Activated CD4-positive, alpha-beta T cell treated with anti-CD3 and anti-CD28 coated beads, Interleukin-2, Interleukin-4, amounts not matched to agents 100 ng/mL and 50 ng/mL, durations not matched to agents 16 hours and 8 hours (primary cell): ENCODE results near the gene SERPINA6.
"Not testable (repeated sequence)": the region's sequence is repeated elsewhere in the genome, so short reads cannot be mapped to it uniquely, and the experiment has no call there.

Experiments
- DNase-seq: peaks from one replicate; pipeline ENCODE4 v3.0.0-alpha.2; 2020; ENCODE audit warnings: low spot score

Gene SERPINA6

GRCh38 chr14:94321421-94322271 lies 1.5 kb downstream of the SERPINA6 start:
- DNase-seq = no peak

DNA sequence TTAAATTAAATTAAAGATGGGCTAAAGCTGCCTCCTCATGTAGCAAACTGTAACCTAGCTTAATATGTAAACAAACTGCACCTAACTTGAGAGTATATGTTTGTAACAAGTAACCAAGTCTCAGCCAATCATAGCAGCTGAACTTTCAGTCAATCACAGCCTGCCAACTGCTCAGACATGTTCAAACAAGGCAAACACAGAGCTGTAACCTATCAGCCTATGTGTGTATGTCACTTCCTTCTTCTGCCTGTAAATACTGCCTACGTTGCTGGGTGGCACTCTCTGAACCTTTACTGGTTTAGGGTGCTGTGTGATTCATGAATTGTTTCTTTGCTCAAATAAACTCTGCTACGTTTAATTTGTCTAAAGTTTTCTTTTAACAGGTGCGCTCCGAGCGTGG lies 2.9 kb downstream of the SERPINA6 start:
- DNase-seq = no peak

DNA sequence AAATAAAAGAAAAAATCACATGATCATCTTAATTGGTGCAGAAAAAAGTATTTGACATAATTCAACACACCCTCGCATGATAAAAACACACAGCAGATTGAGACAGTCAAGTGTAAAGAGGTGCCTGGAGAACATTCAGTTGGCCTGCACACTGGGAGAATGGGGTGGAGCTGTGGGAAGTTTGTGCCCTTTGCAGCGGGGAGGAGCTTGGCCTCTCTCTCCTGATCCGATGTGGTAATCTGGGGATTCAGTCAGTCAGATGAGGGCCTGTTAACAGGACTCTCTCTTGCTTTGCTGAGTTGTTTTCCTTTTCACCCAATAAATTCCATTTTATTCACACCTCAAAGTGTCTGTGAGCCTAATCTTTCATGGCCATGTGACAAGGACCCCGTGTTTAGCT lies 5.9 kb downstream of the SERPINA6 start:
- no peak for DNase-seq

GRCh38 chr14:94316692-94317091 lies 6.4 kb downstream of the SERPINA6 start:
- DNase-seq = no peak

- DNase-seq = no peak
Observed at GRCh38 chr14:94314890-94315289, 8.2 kb downstream of the SERPINA6 start.

DNA sequence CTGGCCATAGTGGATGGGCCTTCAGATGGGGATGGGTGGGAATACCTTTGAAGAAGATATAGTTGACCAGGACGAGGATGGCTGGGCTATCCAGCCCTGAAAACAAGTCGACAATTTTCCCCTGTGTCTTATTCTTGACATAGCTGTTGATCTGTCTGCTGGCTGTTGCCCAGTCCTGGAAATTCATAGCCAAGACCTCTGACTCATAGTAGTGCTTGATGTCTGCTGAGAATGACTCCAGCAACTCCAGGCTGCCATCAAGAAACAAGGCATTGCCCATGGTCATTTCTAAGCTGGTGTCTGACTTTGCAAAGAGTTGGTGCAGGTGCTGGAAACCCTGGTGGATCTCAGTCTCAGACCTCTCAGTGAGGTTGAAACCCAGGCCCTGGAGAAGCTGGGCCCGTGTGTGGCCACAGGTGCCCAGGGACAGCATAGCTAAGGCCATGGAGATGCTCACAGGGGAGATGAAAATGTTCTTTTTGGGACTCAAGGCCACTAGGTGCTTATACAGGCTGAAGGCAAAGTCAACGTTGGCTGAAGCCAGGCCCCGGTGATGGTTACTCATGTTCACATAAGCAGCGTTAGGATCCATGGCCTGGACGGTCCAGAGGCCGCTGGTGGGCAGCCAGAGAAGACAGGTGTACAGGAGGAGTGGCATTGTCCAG lies 9.0 kb downstream of the SERPINA6 start:
- no peak for DNase-seq

DNA sequence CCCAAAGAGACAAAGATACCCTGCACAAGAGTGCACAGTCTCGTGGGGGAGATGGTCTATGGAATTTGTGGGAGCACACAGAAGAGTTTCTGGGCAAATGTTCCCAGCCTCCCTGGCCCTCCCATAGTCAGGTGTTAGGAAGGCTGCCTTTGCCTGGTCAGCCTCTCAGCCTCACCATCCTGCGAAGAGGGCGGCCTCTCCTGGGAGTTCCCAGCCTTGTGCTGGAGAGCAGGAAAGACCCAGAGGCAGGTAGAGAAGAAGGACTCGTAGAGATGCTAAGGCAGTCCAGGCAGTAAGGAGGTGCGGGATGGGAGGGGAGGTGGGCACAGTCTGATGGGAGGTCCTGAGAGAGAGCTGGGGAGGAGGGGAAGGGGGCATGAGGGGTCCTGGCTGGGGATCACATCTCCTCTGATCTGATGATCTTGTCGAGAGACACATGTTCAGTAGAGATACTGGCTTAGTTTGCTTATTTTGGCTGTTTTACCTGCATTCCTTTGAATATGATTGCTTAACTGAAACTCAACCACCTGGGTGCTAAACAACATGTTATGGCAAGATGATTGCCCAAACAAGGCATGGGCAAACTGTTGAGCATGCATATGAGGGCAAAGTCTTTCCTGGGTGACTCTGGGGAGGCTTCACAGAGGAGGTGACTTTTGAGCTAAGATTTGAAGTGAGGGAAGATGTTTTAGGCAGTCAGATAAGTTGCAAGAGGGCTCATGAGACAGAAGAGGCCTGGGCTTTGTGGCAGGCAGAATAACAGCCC lies 10.5 kb downstream of the SERPINA6 start:
- no peak for DNase-seq

DNA sequence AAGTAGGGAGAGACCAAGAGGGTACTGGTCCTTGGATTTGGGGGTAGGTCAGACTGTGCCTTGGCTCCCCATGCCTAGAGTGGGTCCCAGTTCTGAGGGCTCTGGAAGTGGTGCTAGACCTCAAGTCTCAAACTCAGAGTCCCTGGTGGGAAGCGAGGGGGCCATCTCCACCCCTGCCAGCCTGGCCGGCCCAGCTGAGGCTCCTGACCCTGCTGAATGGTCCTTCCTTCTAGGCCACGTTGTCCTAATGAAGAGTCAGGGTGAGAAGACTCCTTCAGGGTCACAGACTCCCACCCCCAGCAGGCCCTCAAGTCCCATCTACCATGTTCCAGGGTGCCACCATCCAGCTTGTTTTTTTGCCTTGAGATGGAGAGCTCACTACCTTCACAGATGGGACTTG lies 12.9 kb downstream of the SERPINA6 start:
- DNase-seq = no peak

DNA sequence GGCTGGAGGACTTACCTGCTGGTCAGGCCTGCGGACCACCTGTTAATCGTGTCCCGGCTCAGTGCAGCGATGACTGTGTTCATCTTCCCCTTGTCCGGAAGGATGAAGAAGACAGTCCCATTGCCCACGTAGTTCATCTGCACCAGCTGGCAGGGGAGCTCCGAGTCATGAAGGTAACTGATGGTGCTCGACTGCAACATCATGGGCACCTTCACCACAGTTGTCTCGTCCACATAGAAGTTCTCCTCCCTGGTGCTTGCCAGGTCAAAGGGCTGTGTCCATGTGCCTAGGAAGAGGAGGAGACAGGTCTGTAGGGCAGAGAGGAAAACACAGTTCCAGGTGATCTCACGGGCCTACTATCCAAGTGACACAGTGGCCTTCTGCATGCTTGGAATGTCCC lies 13.4 kb downstream of the SERPINA6 start:
- no peak for DNase-seq

DNA sequence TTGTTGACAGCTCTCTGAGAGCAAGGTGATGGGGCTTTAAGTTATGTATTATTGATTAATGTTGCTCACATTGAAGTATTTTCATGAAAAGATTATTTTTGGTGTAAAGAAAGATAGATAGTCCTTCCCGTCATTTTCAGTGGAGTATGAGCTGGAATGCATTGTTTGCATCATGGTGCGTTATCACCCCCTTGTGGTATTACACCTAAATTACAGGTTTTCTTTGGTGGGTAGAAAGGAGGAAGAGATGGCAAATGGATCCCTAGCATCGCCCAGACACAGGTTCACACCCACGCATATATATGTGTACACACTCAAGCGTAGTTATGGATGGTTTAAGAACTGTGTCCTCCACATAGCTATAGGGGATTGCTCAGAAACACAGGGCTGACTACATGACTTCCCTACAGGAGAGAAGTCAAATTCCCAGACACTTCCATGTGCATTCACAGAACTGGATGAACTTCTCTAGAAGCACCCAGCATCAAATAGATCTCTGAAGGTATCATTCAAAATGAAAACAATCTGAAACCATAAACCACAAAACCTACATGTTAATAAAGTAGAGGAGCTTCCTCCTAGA lies 15.6 kb downstream of the SERPINA6 start:
- DNase-seq = peak; percentile 19

GRCh38 chr14:94306047-94306978 lies 16.8 kb downstream of the SERPINA6 start:
- no peak for DNase-seq

- no peak for DNase-seq
Observed at GRCh38 chr14:94305620-94306019, 17.5 kb downstream of the SERPINA6 start.

DNA sequence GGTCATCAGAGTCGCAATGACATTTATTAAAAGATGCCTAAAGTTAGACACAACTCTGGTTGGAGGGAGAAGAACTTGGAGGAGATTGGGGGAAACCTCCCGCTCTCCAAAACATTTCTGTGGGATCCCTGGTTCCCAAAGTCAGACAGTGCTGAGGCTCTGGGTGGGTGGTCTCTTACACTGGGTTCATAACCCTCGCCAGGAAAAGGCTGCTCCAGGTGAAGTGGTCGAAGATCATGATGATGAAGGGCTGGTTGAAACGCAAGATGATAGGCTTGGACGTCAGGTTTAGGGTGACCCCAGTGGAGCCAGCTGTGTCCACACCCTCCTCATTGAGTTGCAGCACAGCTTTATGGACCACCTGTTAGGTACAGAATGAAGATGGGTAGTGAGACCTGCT lies 18.9 kb downstream of the SERPINA6 start:
- DNase-seq = no peak

DNA sequence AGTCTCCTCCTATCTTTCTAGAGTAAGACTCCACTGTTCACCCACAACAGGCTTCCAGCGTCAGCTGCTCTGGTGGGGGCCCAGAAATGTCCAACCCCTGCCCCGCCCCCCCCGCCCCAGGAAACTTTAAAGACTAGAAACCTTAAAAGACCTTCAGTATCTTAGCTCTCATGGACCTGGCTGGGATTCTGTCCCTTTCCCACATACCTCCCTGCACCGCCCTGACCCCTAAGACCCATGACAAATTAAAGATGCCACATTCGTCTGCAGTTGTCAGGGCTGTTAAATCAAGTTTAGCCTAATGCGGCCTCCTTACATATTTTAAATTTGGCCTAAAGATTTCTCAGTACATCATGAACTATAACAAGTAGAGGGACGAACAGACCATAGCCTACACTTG lies 20.0 kb downstream of the SERPINA6 start:
- DNase-seq = no peak

DNA sequence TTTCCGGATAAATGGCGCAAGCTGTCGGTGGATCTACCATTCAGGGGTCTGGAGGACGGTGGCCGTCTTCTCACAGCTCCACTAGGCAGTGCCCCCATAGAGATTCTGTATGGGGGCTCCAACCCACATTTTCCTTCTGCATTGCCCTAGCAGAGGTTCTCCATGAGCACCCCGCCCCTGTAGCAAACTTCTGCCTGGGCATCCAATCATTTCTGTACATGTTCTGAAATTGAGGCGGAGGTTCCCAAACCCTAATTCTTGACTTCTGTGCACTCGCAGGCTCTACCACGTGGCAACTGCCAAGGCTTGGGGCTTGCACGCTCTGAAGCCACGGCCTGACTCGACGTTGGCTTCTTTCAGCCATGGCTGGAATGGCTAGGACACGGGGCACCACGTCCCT lies 25.0 kb downstream of the SERPINA6 start:
- DNase-seq = no peak

DNA sequence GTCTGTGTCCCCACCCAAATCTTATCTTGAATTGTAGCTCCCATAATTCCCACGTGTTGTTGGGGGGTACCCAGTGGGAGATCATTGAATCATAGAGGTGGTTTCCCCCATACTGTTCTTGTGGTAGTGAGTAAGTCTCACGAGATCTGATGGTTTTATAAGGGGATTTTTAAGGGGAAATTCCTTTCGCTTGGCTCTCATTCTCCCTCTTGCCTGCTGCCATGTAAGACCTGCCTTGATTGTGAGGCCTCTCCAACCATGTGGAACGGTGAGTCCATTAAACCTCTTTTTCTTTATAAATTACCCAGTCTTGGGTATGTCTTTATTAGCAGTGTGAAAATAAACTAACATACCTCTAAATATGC lies 27.0 kb downstream of the SERPINA6 start:
- not testable (repeated sequence) for DNase-seq

GRCh38 chr14:94295360-94296180 lies 27.6 kb downstream of the SERPINA6 start:
- DNase-seq = no peak

- no peak for DNase-seq
Observed at GRCh38 chr14:94293578-94293924, 29.6 kb downstream of the SERPINA6 start.

DNA sequence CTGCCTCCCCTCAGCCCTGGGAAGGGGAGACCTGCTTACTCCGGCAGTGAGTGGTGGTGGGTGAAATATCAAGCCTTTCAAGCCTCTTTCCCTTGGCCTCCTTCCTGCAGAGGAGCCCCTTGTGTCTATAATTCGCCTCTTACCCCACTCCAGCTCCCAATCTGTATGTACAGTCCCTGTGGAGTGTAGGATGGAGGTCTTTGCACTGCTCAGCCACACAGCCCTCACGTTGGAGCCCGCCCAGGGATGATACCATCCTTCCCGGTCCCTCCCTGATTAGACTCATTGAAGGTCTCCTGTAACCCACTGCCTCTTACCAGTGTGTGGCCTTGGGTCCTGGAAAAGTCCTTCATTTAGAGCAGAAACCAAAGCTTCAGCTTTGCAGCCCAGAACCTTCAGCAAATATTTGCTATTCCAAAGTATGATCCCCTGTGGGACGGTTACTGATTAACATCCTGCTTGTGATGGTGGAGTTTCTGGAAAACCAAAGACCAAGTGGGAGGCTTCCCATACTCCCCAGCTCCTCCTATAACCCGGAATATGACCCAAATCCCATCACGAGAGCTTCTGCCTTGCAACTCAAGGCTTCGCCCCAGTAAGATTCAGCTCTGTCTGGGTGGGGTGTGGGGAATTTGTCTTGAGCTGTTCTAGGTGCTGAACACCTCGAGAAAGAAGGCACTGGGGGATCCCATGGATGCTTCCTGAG lies 30.1 kb downstream of the SERPINA6 start, which contains the start of gene SERPINA10:
Gene SERPINA10, minus strand, starts transcription at position 397 of the 706 bp plus-strand sequence. CDS start 2,675 bp downstream, outside the sequence.
- no peak for DNase-seq

DNA sequence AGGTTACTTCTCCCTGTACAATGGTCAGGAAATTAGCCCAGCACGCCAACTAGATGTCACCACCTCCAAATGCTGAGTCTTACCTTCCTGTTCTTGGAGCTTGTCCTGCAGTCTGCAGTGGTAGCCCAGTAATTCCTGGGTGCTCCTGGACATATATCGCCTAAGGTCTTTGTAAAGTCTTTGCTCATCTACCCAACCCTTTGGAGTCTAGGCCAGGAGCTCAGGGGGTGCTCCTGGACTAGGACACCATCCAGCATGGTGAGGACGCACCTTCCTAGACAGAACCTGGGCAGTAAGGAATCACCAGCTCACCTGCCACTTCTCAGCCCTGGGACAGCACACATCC lies 30.6 kb downstream of the SERPINA6 start:
- no peak for DNase-seq
